HFF-Myc (cell line): ENCODE measurements around the gene PTPN18.

ENCODE experiments used
- DNase-seq: peaks from one replicate; pipeline ENCODE4 v3.0.0-alpha.2; 2011; ENCODE audit warnings: low read depth; ENCODE audit errors: extremely low read depth
- H3K4me3 ChIP-seq: replicated peaks from 2 replicates; pipeline ENCODE4 v1.5.1; 2011; ENCODE audit warnings: low read depth, mild to moderate bottlenecking, control low read depth, low read length
- TF ChIP-seq, protein P1 (sequence below): IDR thresholded peaks from 2 replicates; pipeline ENCODE4 v1.5.1; 2012; ENCODE audit warnings: mild to moderate bottlenecking, low read depth, low read length, control low read depth; ENCODE audit errors: missing control alignments

PTPN18 gene

DNA sequence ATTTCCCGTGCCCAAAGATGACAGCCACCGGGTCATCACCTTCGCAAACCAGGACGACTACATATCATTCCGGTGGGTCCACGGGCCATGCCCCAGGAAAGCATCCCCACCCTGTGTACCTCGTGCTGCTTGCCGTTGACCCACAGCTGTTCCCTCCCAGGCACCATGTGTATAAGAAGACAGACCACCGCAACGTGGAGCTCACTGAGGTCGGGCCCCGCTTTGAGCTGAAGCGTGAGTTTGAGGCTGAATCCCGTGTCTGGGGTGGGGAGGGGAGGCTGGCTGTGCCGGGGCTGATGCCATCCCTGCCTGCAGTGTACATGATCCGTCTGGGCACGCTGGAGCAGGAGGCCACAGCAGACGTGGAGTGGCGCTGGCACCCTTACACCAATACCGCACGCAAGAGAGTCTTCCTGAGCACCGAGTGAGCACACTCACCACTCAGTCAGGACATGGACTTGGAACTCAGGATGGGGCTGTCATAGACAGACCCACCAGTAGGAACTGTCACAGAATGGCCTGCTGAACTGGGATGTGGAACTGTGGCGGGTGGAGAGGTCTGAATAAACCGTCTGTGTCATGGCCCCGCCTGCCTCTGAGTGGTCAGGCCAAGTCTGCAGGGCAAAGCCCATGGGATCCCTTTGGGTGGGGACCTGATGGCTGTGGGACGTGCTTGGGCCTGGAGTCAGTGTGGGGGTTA, 9.7 kb upstream of the PTPN18 start:
- no peak for DNase-seq
- H3K4me3 ChIP-seq: no peak overlapping the region
- TF ChIP-seq, protein P1, sequence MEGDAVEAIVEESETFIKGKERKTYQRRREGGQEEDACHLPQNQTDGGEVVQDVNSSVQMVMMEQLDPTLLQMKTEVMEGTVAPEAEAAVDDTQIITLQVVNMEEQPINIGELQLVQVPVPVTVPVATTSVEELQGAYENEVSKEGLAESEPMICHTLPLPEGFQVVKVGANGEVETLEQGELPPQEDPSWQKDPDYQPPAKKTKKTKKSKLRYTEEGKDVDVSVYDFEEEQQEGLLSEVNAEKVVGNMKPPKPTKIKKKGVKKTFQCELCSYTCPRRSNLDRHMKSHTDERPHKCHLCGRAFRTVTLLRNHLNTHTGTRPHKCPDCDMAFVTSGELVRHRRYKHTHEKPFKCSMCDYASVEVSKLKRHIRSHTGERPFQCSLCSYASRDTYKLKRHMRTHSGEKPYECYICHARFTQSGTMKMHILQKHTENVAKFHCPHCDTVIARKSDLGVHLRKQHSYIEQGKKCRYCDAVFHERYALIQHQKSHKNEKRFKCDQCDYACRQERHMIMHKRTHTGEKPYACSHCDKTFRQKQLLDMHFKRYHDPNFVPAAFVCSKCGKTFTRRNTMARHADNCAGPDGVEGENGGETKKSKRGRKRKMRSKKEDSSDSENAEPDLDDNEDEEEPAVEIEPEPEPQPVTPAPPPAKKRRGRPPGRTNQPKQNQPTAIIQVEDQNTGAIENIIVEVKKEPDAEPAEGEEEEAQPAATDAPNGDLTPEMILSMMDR: no peak

DNA sequence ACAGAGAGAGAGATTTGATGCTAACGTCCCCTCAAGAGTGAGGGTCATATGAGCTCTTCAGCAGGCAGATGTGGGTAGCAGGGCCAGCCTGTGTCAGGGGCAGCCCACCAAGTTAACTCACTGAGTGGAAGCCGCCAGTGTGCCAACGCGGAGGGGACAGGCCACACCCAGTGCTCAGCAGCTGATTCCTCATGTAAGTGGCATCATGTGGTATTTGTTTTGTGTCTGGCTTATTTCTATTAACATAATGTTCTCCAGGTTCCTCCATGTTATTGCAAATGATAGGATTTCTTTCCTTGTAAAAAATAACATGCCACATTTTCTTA, 9.2 kb upstream of the PTPN18 start:
- no peak for DNase-seq
- H3K4me3 ChIP-seq: no peak overlapping the region
- TF ChIP-seq, protein P1: no peak

DNA sequence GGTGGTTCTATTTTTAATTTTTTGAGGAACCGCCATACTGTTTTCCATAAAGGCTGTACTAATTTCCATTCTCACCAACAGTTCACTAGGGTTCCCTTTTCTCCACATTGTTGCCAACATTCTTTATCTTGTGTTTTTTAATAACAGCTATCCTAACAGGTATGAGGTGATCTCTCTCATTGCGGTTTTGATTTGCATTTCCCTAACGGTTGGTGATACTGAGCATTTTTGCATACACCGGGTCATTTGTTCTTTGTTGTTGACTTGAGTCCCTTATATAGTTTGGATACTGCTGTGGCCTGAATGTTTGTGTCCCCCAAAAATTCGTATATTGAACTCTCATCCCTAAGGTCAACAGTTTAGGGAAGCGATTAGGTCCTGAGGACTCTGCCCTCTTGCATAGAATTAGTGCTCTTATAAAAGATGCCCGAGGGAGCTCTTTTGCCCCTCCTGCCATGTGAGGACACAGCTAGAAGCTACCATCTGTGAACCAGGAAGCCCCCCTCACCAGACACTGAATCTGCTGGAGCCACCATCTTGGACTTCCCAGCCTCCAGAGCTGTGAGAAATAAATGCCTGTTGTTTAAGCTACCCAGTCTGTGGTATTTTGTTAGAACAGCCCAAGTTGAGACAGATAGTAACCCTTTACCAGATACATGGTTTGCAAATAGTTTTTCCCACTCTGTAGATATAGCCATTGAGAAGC, 8.5 kb upstream of the PTPN18 start:
- TF ChIP-seq, protein P1: no peak
- H3K4me3 ChIP-seq: no peak overlapping the region
- no peak for DNase-seq

DNA sequence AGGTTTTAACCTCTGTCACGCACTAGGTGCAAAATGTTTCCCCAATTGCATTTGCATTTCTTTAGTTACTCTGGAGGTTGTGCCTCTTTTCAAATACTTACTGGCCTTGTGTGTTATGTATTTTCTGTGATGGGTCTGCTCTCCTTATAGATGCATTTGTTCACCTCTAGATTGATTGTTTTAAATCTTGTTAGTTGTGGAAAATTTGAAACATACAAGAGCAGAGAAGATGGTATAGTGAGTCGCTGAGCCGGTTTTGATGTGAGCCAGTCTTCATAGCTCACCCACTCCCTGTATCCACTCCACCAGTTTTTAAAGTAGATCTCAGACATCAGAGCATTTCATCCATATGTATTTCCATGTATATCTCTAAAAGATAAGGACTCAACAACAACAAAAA, 6.7 kb upstream of the PTPN18 start:
- DNase-seq: no peak
- TF ChIP-seq, protein P1: no peak
- H3K4me3 ChIP-seq: no peak overlapping the region

DNA sequence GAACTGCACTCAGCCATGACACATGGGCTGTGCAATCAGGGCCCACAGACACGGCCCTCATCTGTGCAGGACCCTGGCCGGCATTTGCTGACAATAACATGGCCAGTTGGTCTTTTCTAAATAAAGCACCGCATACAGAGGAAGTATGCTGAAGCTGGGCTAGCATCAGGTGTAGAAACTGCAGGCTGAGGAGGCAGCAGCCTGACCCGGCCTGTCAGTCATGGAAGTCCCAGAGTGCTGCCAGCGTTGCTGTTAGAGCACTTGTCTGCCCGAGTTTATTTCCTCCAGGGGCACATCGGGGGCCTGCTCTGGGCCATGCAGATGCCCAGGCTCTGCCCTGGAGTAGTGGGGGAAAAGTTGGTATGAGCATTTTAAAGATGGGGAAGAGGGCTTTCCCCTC, 4.1 kb upstream of the PTPN18 start:
- no peak overlapping the region for H3K4me3 ChIP-seq
- DNase-seq: no peak
- TF ChIP-seq, protein P1: no peak

DNA sequence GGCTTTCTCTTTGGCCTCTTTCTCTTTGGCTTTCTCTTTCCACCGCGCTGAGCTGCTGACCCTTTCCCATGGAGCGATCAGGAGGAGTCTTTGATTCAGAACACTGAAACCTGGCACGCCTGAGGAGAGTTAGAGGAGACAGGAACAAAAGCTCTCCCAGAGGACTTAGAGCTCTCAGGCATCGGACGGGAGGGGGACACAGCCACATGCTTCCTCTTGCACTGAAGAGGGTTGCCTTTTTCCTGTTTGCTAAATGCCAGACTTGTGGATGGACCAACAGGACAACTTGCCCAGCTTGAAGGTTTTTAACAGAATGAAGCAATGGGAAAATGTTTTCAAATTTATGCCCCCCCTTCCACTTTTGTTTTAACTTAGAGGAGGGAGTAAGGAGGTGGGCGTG, 3.6 kb upstream of the PTPN18 start:
- TF ChIP-seq, protein P1: no peak
- no peak for DNase-seq
- no peak overlapping the region for H3K4me3 ChIP-seq
